ENCODE data around the gene MRC2. TPM values are rescaled to one million over a fixed set of nuclear protein-coding genes. Genes with fewer than 3 reads are reported as not detected.

MRC2 gene
- total RNA-seq, 1 donor from 2014 or later: 361 TPM

DNA sequence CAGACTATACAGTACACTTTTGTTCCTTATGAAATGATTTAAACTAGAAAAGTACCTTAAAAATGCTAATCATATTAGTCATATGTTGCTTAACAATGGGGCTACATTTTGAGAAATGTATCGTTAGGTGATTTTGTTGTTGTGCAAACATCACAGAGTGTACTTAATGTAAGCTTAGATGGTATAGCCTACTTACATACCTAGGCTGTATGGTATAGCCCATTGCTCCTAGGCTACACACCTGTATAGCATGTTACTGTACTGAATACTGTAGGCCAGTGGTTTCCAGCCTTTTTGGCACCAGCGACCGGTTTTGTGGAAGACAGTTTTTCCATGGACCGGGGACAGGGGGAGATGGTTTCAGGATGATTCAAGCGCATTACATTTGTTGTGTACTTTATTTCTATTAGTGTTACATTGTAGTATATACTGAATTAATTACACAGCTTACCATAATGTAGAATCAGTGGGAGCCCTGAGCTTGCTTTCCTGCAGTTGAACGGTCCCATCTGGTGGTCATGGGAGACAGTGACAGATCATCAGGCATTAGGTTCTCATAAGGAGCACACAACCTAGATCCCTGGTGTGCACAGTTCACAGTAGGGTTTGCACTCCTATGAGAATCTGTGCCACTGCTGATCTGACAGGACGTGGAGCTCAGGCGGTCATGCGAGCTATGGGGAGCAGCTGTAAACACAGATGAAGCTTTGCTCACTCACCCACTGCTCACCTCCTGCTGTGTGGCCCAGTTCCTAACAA, 35.0 kb upstream of the MRC2 start:
- Mint-ChIP-seq H3K27ac (ENCODE audit: unreplicated experiment) (no peak overlapping the region), H3K36me3 (ENCODE audit: low read depth, unreplicated experiment) (peaks cover 18% of the 10 kb centered on the region), H3K4me3 (ENCODE audit: unreplicated experiment) (no peak overlapping the region), H3K4me1 (ENCODE audit: low read depth, unreplicated experiment) (peaks cover 3% of the 10 kb centered on the region), H3K27me3 (ENCODE audit: low read depth, unreplicated experiment) (no peaks in the 10 kb centered on the region), H3K9me3 (ENCODE audit: unreplicated experiment) (no peaks in the 10 kb centered on the region)
- no peak overlapping the region for H3K4me3 ChIP-seq (ENCODE audit: insufficient read depth, low read depth, low read length)
- DNase-seq (ENCODE audit: low read depth): peak; percentile 16
- no peak for TF ChIP-seq EZH2 (IDR thresholded peaks at IDR 0.05; ENCODE audit: insufficient read depth, low read length)
- TF ChIP-seq, protein P1, sequence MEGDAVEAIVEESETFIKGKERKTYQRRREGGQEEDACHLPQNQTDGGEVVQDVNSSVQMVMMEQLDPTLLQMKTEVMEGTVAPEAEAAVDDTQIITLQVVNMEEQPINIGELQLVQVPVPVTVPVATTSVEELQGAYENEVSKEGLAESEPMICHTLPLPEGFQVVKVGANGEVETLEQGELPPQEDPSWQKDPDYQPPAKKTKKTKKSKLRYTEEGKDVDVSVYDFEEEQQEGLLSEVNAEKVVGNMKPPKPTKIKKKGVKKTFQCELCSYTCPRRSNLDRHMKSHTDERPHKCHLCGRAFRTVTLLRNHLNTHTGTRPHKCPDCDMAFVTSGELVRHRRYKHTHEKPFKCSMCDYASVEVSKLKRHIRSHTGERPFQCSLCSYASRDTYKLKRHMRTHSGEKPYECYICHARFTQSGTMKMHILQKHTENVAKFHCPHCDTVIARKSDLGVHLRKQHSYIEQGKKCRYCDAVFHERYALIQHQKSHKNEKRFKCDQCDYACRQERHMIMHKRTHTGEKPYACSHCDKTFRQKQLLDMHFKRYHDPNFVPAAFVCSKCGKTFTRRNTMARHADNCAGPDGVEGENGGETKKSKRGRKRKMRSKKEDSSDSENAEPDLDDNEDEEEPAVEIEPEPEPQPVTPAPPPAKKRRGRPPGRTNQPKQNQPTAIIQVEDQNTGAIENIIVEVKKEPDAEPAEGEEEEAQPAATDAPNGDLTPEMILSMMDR (IDR thresholded peaks at IDR 0.05; ENCODE audit: insufficient read depth, low read depth, low read length): no peak
- no peak overlapping the region for H2AFZ ChIP-seq (ENCODE audit: low read depth, low read length)
- no peaks in the 10 kb centered on the region for H3K4me1 ChIP-seq (ENCODE audit: insufficient read depth, low read length)
- H3K9me3 ChIP-seq (ENCODE audit: insufficient read depth, low read depth, low read length): no peaks in the 10 kb centered on the region
- H3K9ac ChIP-seq (ENCODE audit: low read length): no peak overlapping the region
- H3K79me2 ChIP-seq (ENCODE audit: insufficient read depth, low read length): peaks cover 3% of the 10 kb centered on the region
- peaks cover 7% of the 10 kb centered on the region for H4K20me1 ChIP-seq (ENCODE audit: insufficient read depth, low read length)
- no peak overlapping the region for H3K4me2 ChIP-seq (ENCODE audit: low read length)
- H3K36me3 ChIP-seq (ENCODE audit: insufficient read depth, low read length): peaks cover 24% of the 10 kb centered on the region
- H3K27me3 ChIP-seq (ENCODE audit: insufficient read depth, low read length): no peaks in the 10 kb centered on the region
- no peak for FAIRE-seq
- peak overlapping the region; percentile 9 for H3K27ac ChIP-seq (ENCODE audit: low read depth, low read length)

DNA sequence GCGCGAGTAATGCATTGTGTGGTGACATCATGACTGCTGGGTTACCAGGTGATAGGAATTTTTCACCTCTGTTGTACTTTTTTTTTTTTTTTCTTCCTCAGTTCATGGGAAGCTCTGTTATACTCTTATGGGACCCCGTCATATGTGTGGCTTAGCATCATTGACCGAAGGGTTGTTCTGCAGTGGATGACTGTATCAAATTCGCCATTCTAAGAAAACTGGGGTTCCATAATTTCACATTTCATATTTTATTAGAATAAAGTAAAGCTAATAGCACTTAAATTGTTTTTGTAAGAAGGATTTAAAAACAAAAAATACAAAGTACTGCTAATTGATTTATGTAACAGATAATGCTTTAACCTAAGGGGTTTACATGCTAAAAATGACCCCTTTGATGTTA, 32.0 kb upstream of the MRC2 start:
- peaks cover 26% of the 10 kb centered on the region for H3K36me3 Mint-ChIP-seq (ENCODE audit: low read depth, unreplicated experiment)
- H3K27me3 Mint-ChIP-seq (ENCODE audit: low read depth, unreplicated experiment): no peaks in the 10 kb centered on the region
- no peak overlapping the region for H3K27ac ChIP-seq (ENCODE audit: low read depth, low read length)
- no peaks in the 10 kb centered on the region for H3K9me3 ChIP-seq (ENCODE audit: insufficient read depth, low read depth, low read length)
- H3K4me2 ChIP-seq (ENCODE audit: low read length): no peak overlapping the region
- no peak overlapping the region for H3K4me3 Mint-ChIP-seq (ENCODE audit: unreplicated experiment)
- H4K20me1 ChIP-seq (ENCODE audit: insufficient read depth, low read length): peaks cover 11% of the 10 kb centered on the region
- no peaks in the 10 kb centered on the region for H3K4me1 ChIP-seq (ENCODE audit: insufficient read depth, low read length)
- no peak overlapping the region for H2AFZ ChIP-seq (ENCODE audit: low read depth, low read length)
- no peak overlapping the region for H3K27ac Mint-ChIP-seq (ENCODE audit: unreplicated experiment)
- H3K79me2 ChIP-seq (ENCODE audit: insufficient read depth, low read length): peaks cover 3% of the 10 kb centered on the region
- FAIRE-seq: no peak
- no peak overlapping the region for H3K4me3 ChIP-seq (ENCODE audit: insufficient read depth, low read depth, low read length)
- no peak for DNase-seq (ENCODE audit: low read depth)
- H3K4me1 Mint-ChIP-seq (ENCODE audit: low read depth, unreplicated experiment): no peaks in the 10 kb centered on the region
- TF ChIP-seq, protein P1 (IDR thresholded peaks at IDR 0.05; ENCODE audit: insufficient read depth, low read depth, low read length): no peak
- TF ChIP-seq EZH2 (IDR thresholded peaks at IDR 0.05; ENCODE audit: insufficient read depth, low read length): no peak
- peaks cover 29% of the 10 kb centered on the region for H3K36me3 ChIP-seq (ENCODE audit: insufficient read depth, low read length)
- no peaks in the 10 kb centered on the region for H3K9me3 Mint-ChIP-seq (ENCODE audit: unreplicated experiment)
- H3K27me3 ChIP-seq (ENCODE audit: insufficient read depth, low read length): no peaks in the 10 kb centered on the region
- H3K9ac ChIP-seq (ENCODE audit: low read length): no peak overlapping the region

DNA sequence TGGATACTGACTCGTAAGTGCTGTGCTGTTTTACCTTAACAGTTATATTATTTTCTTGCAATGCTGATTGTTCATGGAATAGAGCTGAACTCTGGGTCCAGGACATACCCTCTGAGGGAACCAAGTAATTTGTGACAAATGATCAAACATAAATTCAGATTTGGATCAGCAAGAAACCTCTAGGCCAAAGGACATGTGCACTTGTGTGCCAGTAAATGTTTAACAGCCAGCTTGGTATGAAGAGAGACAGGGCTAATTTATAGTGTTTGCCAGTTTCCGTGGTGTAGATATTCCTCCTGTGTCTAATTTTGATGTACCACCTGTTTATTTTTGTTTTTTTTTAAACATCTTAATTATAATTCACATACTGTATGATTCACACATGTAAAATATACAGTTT, 30.8 kb upstream of the MRC2 start:
- Histone ChIP-seq H3K9me3 (ENCODE audit: insufficient read depth, low read depth, low read length) (no peaks in the 10 kb centered on the region), H4K20me1 (ENCODE audit: insufficient read depth, low read length) (peaks cover 8% of the 10 kb centered on the region), H3K36me3 (ENCODE audit: insufficient read depth, low read length) (peaks cover 33% of the 10 kb centered on the region), H3K9ac (ENCODE audit: low read length) (no peak overlapping the region), H3K79me2 (ENCODE audit: insufficient read depth, low read length) (peaks cover 3% of the 10 kb centered on the region), H3K4me2 (ENCODE audit: low read length) (no peak overlapping the region), H3K27me3 (ENCODE audit: insufficient read depth, low read length) (no peaks in the 10 kb centered on the region), H3K27ac (ENCODE audit: low read depth, low read length) (no peak overlapping the region), H3K4me1 (ENCODE audit: insufficient read depth, low read length) (no peaks in the 10 kb centered on the region), H2AFZ (ENCODE audit: low read depth, low read length) (no peak overlapping the region), H3K4me3 (ENCODE audit: insufficient read depth, low read depth, low read length) (no peak overlapping the region)
- H3K27ac Mint-ChIP-seq (ENCODE audit: unreplicated experiment): no peak overlapping the region
- H3K9me3 Mint-ChIP-seq (ENCODE audit: unreplicated experiment): no peaks in the 10 kb centered on the region
- no peaks in the 10 kb centered on the region for H3K27me3 Mint-ChIP-seq (ENCODE audit: low read depth, unreplicated experiment)
- no peak for FAIRE-seq
- DNase-seq (ENCODE audit: low read depth): no peak
- no peak for TF ChIP-seq EZH2 (IDR thresholded peaks at IDR 0.05; ENCODE audit: insufficient read depth, low read length)
- TF ChIP-seq, protein P1 (IDR thresholded peaks at IDR 0.05; ENCODE audit: insufficient read depth, low read depth, low read length): no peak
- peaks cover 5% of the 10 kb centered on the region for H3K4me1 Mint-ChIP-seq (ENCODE audit: low read depth, unreplicated experiment)
- H3K4me3 Mint-ChIP-seq (ENCODE audit: unreplicated experiment): no peak overlapping the region
- H3K36me3 Mint-ChIP-seq (ENCODE audit: low read depth, unreplicated experiment): peaks cover 28% of the 10 kb centered on the region
